Measurements from ENCODE around the gene HEXIM1. TPM values are rescaled to one million over a fixed set of nuclear protein-coding genes. Genes with fewer than 3 reads are reported as not detected.

HEXIM1 gene
- total RNA-seq, 1 donor from 2014 or later, result 8.6 TPM

Small RNA genes lying within 50 kb of the gene (small RNA-seq; reads per million reads assigned to genes)
- gene MIR6784, result not detected

Other genes starting within 250 kb of the HEXIM1 start
- gene EFTUD2, start 249.0 kb upstream of the HEXIM1 start, total RNA-seq, result 111 TPM
- 155 TPM for gene GFAP, start 233.0 kb upstream of the HEXIM1 start, total RNA-seq
- 0.41 TPM for gene KIF18B, start 200.7 kb upstream of the HEXIM1 start, total RNA-seq
- 1.2 TPM for gene C1QL1, start 180.2 kb upstream of the HEXIM1 start, total RNA-seq
- gene DCAKD, start 96.8 kb upstream of the HEXIM1 start, total RNA-seq, result 48.5 TPM
- gene NMT1, start 87.2 kb upstream of the HEXIM1 start, total RNA-seq, result 29.3 TPM
- gene PLCD3, start 16.0 kb upstream of the HEXIM1 start, total RNA-seq, result 0.82 TPM
- 2.4 TPM for gene ACBD4, start 12.8 kb upstream of the HEXIM1 start, total RNA-seq
- gene HEXIM2, start 13.4 kb downstream of the HEXIM1 start, total RNA-seq, result 8.2 TPM
- 4.1 TPM for gene FMNL1, start 73.4 kb downstream of the HEXIM1 start, total RNA-seq
- gene SPATA32, start 113.6 kb downstream of the HEXIM1 start, total RNA-seq, result not detected
- gene MAP3K14, start 168.5 kb downstream of the HEXIM1 start, total RNA-seq, result 0.82 TPM

Data from frontal cortex (tissue), 1 donor.